ENCODE data around the gene NPAS2.

- TF ChIP-seq POLR2A (IDR thresholded peaks at IDR 0.05; ENCODE audit: control extremely low read depth in 1 of 2, low read depth in 2 of 2, low read length in 2 of 2) (no peak), KDM5A (IDR thresholded peaks at IDR 0.05; ENCODE audit: low read length) (no peak), TEAD4 (IDR thresholded peaks at IDR 0.05; ENCODE audit: low read depth, low read length) (no peak), CBX5 (IDR thresholded peaks at IDR 0.05; ENCODE audit: low read depth, low read length) (no peak), KDM1A (IDR thresholded peaks at IDR 0.05; ENCODE audit: borderline replicate concordance, low read length) (no peak), EZH2 (IDR thresholded peaks at IDR 0.05; ENCODE audit: low read depth, low read length, severe bottlenecking) (no peak), SRF (IDR thresholded peaks at IDR 0.05; ENCODE audit: low read depth, low read length) (no peak), EP300 (IDR thresholded peaks at IDR 0.05; ENCODE audit: borderline replicate concordance in 1 of 2, low read depth in 2 of 2, low read length in 2 of 2) (no peak), NRF1 (IDR thresholded peaks at IDR 0.05; ENCODE audit: low read depth, low read length) (no peak), RAD21 (IDR thresholded peaks at IDR 0.05 in 1 of 2, conservative IDR thresholded peaks at IDR 0.05 in 1 of 2; ENCODE audit: low read depth in 2 of 2, low read length in 2 of 2) (no peak), MAFK (IDR thresholded peaks at IDR 0.05; ENCODE audit: low read depth, low read length) (no peak), GABPA (IDR thresholded peaks at IDR 0.05; ENCODE audit: borderline replicate concordance, insufficient read depth, low read length) (no peak)
- TF ChIP-seq, protein P1, sequence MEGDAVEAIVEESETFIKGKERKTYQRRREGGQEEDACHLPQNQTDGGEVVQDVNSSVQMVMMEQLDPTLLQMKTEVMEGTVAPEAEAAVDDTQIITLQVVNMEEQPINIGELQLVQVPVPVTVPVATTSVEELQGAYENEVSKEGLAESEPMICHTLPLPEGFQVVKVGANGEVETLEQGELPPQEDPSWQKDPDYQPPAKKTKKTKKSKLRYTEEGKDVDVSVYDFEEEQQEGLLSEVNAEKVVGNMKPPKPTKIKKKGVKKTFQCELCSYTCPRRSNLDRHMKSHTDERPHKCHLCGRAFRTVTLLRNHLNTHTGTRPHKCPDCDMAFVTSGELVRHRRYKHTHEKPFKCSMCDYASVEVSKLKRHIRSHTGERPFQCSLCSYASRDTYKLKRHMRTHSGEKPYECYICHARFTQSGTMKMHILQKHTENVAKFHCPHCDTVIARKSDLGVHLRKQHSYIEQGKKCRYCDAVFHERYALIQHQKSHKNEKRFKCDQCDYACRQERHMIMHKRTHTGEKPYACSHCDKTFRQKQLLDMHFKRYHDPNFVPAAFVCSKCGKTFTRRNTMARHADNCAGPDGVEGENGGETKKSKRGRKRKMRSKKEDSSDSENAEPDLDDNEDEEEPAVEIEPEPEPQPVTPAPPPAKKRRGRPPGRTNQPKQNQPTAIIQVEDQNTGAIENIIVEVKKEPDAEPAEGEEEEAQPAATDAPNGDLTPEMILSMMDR (IDR thresholded peaks at IDR 0.05; ENCODE audit: control extremely low read depth in 1 of 3, insufficient read depth in 1 of 3, low read depth in 1 of 3, low read length in 3 of 3) = no peak
These were observed 33.0 kb upstream of the NPAS2 start for GRCh38 chr2:100786985-100787384.

All from H1 (cell line).